HG02623 (cell line): Measurements from ENCODE around the gene CPSF4.

Experiments used
- ATAC-seq: cut with Tn5 transposase; IDR thresholded peaks from one replicate; pipeline ENCODE4 v1.9.1; 2021; ENCODE audit warnings: moderate library complexity; ENCODE audit not compliant: unreplicated experiment

CPSF4 gene

GRCh38 chr7:99446096-99446495 lies 7.4 kb downstream of the CPSF4 start:
- no peak for ATAC-seq

GRCh38 chr7:99447943-99448342 lies 9.2 kb downstream of the CPSF4 start:
- no peak for ATAC-seq

GRCh38 chr7:99448855-99449254 lies 10.1 kb downstream of the CPSF4 start:
- no peak for ATAC-seq

GRCh38 chr7:99449326-99449725 lies 10.6 kb downstream of the CPSF4 start:
- ATAC-seq, result no peak

DNA sequence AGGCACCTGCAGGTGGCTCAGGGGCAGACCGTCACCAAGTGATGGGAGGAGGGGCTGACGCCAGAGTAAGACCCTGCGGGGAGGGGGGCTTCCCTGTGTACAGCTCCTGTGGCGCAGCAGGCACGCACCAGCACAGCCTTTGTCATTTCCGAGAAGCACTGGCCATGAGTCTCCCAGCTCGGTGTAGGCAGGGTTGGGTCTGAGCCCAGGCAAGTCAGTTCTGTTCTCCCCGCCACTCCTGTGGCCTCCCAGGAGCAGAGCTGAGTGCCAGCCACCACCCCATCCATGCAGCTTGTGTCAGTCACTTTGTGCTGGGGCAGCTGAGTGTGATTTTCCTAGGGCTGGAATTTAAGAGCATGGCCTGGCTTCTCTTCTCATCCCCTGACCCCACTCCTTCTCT lies 13.2 kb downstream of the CPSF4 start:
- no peak for ATAC-seq

- no peak for ATAC-seq
Measured at GRCh38 chr7:99452541-99452940, 13.8 kb downstream of the CPSF4 start.

- no peak for ATAC-seq
Measured at GRCh38 chr7:99453105-99453504, 14.4 kb downstream of the CPSF4 start.

GRCh38 chr7:99455874-99456273 lies 17.1 kb downstream of the CPSF4 start:
- ATAC-seq, result no peak

DNA sequence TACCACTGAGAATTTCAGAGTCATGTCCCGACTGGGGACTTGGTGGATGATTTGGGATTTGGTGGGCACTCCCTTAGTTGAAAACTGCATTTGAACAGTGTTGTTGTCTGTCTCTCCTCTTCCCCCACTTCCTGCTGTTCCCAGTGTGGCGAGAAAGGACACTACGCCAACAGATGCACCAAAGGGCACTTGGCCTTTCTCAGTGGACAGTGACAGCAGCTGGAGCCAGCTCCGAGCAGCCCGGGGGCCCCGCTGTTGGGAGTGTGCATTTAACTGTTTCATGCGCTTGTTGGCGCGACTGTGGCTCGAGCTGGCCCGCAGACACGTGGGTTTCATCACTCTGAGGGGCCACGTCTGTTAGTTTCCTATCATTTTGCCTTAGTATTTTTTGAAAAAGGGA lies 17.5 kb downstream of the CPSF4 start:
- ATAC-seq, result no peak

DNA sequence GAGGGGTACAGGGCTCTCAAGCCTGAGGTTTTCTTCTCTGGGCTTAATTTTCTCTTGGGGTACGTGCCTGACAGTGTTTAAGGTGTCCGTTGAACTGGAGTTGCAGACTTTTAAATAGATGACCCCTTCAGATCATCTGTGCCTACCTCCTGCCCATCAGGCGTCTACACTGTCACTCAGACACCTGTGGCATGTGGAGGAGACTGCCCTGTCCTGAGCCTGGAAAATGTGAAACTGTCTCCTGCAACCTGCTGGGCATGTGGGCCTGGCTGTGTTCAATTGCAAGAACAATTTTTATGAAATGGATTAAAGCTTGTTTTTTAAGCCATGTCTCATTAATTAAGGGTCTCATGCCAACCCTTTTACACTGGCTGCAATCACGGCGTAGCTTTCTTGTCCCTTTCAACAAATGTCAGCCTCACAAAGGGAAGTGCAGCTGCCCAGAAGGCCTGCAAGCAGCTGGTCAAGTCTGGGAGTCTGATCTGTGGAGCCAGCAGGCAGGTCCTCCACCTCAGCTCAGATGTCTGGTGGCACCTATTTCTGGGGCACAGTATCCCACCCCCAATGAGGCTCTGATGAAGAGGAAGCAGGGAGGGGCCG lies 18.4 kb downstream of the CPSF4 start:
- no peak for ATAC-seq

- ATAC-seq, result no peak
Measured at GRCh38 chr7:99457650-99458493, 19.1 kb downstream of the CPSF4 start.

DNA sequence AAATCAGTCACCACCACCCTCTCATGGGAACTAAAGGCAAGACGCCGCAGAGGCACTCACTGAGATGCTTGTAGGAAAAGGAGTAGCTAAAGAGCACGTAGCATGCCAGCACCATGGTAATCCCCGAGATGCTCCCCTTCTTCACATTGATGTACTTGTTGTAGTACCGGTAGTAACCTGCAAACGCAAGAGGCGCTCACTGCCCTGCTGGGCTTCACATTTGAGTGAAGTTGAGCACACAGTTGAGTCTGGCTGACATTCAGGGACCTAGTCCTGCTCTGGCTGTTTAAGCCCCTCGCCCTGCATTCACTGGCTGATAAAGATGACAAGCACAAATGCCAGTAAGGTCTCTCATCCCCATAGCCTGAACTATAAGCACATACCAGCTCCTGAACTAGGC lies 20.3 kb downstream of the CPSF4 start:
- no peak for ATAC-seq

- ATAC-seq, result no peak
Measured at GRCh38 chr7:99460651-99461050, 21.9 kb downstream of the CPSF4 start.

DNA sequence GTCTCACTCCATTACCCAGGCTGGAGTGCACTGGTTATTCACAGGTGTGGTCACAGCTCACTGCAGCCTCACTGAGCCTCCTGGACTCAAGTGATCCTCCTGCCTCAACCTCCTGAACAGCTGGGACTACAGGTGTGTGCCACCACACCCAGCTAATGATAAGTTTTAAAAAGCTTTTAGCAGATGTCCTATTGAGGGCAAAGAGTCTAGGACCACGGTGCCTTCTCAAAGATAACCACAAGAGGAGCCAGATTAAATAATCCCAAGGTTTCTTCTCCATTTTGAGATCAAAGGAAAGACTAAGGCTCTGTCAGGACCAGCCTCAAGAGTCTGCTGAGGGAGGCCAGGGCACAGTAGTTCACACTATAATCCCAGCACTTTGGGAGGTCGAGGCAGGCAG lies 22.5 kb downstream of the CPSF4 start:
- no peak for ATAC-seq

DNA sequence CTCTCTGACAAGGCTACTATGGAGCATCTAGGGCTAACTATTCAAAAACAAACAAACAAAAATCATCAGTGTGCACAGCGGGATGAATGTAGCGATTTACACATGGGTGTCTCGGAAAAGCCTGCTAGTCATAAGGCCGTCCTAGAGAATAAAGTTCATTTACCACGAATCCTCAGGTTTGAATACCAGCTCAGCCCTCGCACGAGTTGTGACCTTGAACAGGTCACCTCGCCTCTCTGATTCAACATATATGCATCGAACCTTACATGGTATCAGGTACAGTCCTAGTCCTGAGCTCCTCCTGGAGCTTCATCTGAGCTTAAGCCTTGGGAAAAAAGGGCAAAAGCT lies 26.7 kb downstream of the CPSF4 start:
- ATAC-seq, result peak; percentile 2

GRCh38 chr7:99468336-99468918 lies 29.7 kb downstream of the CPSF4 start:
- ATAC-seq, result no peak

GRCh38 chr7:99469381-99470065 lies 30.8 kb downstream of the CPSF4 start:
- no peak for ATAC-seq

DNA sequence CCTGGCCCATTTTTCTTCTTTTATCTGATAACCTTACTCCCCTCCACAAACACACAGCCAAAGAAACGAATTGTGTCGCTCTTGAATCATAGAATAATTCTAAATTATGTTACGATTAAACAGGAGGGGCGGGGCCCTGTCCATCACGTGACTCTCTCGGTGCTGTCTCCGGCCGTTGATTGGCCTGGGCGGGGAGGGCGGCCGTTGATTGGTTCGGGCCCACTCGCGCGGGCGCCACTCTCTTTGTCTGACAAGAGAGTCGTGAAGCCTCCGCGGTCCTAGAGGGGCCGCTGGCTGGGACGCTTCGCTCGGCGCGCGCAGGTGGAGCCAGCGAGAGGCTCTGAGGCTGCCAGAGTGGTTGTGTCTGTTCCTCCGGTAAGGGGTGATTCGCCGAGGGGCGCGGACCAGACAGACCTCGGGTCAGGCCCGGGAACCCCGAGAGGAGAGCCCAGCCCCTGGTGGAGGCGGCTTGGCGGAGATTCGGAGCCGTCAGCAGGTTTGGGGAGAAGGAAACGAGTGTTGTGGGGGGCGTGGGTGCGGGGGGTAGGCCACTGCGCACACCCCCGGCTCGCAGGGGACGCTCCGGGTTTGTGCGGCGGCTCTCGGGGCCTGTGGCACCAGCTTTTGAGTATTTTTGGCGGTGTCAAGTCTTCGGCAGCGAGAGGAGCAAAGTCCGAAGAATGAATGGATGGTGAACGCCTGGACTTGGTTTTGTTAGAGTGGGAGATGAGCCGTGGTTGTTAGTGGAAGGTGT lies 34.0 kb downstream of the CPSF4 start, which contains the start of gene ZNF789:
Gene ZNF789 (plus strand): TSS at position 330 of the 754 bp plus-strand sequence. CDS start 3,567 bp downstream, outside the sequence.
- ATAC-seq, result peak; percentile 83

DNA sequence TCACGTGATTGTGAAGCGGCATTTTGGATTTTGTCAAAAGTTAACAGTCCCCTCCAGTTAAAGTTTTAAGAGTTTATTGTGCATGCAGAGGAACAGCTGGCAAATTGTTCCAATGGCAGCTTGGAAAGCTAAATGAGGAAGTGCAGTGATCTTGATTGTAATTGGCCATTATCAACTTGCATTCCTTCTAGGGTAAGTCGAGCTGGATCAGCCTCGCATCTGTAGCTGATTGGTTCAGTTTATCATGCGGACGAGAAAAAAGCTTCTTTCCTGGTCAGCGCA lies 34.5 kb downstream of the CPSF4 start:
- no peak for ATAC-seq

DNA sequence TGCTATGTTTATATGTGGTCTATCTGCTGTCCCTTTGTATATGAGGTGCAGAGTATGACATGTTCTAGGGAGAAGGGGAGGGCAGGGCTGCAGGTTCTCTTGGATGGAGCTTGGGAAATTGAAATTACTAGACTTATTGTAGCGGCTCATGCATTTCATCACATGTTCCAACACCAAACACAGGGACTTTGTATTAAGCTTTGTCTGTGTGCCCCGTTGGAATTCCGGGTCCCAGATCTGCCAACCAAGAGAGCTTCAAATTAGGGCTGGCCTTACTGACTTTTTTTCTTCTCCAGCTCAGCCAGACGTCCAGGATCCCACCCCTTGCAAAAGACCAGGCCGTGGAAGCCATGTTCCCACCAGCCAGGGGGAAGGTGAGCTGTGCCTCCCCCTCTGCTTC lies 37.4 kb downstream of the CPSF4 start:
- ATAC-seq, result no peak
